ENCODE results near the gene CCDC174.

- TF ChIP-seq GABPA (IDR thresholded peaks at IDR 0.05 in 1 of 2, conservative IDR thresholded peaks at IDR 0.05 in 1 of 2) (no peak), CTCF (IDR thresholded peaks at IDR 0.05; ENCODE audit: low read depth, low read length, missing input control) (no peak), FOXA1 (IDR thresholded peaks at IDR 0.05) (no peak), TAF1 (conservative IDR thresholded peaks at IDR 0.05) (no peak), JUND (IDR thresholded peaks at IDR 0.05) (no peak), SP1 (IDR thresholded peaks at IDR 0.05) (no peak), RXRA (IDR thresholded peaks at IDR 0.05) (no peak), MAX (IDR thresholded peaks at IDR 0.05) (no peak), EGR1 (IDR thresholded peaks at IDR 0.05; ENCODE audit: low read depth in 2 of 2) (no peak), YY1 (IDR thresholded peaks at IDR 0.05) (no peak), FOXA2 (IDR thresholded peaks at IDR 0.05) (no peak)
- TF ChIP-seq, protein P1, sequence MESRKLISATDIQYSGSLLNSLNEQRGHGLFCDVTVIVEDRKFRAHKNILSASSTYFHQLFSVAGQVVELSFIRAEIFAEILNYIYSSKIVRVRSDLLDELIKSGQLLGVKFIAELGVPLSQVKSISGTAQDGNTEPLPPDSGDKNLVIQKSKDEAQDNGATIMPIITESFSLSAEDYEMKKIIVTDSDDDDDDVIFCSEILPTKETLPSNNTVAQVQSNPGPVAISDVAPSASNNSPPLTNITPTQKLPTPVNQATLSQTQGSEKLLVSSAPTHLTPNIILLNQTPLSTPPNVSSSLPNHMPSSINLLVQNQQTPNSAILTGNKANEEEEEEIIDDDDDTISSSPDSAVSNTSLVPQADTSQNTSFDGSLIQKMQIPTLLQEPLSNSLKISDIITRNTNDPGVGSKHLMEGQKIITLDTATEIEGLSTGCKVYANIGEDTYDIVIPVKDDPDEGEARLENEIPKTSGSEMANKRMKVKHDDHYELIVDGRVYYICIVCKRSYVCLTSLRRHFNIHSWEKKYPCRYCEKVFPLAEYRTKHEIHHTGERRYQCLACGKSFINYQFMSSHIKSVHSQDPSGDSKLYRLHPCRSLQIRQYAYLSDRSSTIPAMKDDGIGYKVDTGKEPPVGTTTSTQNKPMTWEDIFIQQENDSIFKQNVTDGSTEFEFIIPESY (IDR thresholded peaks at IDR 0.05), result no peak
- TF ChIP-seq, protein P2, sequence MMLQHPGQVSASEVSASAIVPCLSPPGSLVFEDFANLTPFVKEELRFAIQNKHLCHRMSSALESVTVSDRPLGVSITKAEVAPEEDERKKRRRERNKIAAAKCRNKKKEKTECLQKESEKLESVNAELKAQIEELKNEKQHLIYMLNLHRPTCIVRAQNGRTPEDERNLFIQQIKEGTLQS (IDR thresholded peaks at IDR 0.05), result no peak
- TF ChIP-seq, protein P3, sequence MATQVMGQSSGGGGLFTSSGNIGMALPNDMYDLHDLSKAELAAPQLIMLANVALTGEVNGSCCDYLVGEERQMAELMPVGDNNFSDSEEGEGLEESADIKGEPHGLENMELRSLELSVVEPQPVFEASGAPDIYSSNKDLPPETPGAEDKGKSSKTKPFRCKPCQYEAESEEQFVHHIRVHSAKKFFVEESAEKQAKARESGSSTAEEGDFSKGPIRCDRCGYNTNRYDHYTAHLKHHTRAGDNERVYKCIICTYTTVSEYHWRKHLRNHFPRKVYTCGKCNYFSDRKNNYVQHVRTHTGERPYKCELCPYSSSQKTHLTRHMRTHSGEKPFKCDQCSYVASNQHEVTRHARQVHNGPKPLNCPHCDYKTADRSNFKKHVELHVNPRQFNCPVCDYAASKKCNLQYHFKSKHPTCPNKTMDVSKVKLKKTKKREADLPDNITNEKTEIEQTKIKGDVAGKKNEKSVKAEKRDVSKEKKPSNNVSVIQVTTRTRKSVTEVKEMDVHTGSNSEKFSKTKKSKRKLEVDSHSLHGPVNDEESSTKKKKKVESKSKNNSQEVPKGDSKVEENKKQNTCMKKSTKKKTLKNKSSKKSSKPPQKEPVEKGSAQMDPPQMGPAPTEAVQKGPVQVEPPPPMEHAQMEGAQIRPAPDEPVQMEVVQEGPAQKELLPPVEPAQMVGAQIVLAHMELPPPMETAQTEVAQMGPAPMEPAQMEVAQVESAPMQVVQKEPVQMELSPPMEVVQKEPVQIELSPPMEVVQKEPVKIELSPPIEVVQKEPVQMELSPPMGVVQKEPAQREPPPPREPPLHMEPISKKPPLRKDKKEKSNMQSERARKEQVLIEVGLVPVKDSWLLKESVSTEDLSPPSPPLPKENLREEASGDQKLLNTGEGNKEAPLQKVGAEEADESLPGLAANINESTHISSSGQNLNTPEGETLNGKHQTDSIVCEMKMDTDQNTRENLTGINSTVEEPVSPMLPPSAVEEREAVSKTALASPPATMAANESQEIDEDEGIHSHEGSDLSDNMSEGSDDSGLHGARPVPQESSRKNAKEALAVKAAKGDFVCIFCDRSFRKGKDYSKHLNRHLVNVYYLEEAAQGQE (IDR thresholded peaks at IDR 0.05), result no peak
Measured at GRCh38 chr3:14614189-14614588, 37.4 kb upstream of the CCDC174 start.

Measured in liver (tissue), 3 donors.